Muscle layer of colon (tissue), 2 donors: ENCODE results near the gene PIGH.

ENCODE experiments used
- H3K27ac ChIP-seq: one replicate; pipeline ENCODE4 v1.7.0; 2013; ENCODE audit warnings: low read depth, mild to moderate bottlenecking, low read length, moderate library complexity
- H3K27me3 ChIP-seq, 2 donors: one replicate each; pipeline ENCODE4 v1.7.0; 2013; ENCODE audit warnings: low read length in 2 of 2, mild to moderate bottlenecking in 2 of 2; ENCODE audit not compliant: insufficient read depth in 2 of 2, control insufficient read depth in 1 of 2
- H3K36me3 ChIP-seq: one replicate; pipeline ENCODE4 v1.7.0; 2013; ENCODE audit warnings: mild to moderate bottlenecking, low read length; ENCODE audit not compliant: insufficient read depth
- H3K4me1 ChIP-seq: one replicate; pipeline ENCODE4 v1.7.0; 2013; ENCODE audit warnings: mild to moderate bottlenecking, low read length; ENCODE audit not compliant: insufficient read depth
- H3K4me3 ChIP-seq, 2 donors: one replicate each; pipeline ENCODE4 v1.7.0; 2013; ENCODE audit warnings: low read length in 2 of 2, low read depth in 1 of 2, mild to moderate bottlenecking in 1 of 2, moderate library complexity in 1 of 2
- H3K9ac ChIP-seq: one replicate; pipeline ENCODE4 v1.7.0; 2013; ENCODE audit warnings: low read length
- H3K9me3 ChIP-seq: one replicate; pipeline ENCODE4 v1.7.0; 2013; ENCODE audit warnings: mild to moderate bottlenecking, low read length
- donor health status: abdominal sarcoma.
- donor health status: Adenocarcinoma of cecum.

The PIGH gene

DNA sequence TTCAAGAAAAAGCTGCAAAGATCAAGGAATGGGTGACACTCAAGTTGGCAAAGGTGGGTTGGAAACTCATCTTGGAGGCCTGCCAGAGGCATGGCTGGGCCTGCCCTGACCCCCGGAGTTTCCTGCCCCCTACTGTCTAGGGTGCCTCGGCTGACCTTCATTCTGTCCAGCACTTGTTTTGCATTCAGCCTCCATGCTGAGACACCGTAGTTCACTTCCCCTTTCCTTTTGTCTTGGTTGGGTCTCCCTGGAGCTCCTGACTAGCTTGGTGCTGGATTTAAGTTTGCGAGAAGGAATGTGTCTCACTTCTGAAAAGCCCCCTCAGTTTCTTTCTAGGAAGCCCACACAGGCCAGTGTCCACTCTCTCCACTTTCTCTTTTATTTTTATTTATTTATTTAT lies 40.4 kb downstream of the PIGH start:
- Histone ChIP-seq H3K27ac (no peak overlapping the region), H3K27me3 (no peaks in the 10 kb centered on the region), H3K9me3 (no peaks in the 10 kb centered on the region), H3K4me3 (no peak overlapping the region), H3K4me1 (no peaks in the 10 kb centered on the region), H3K36me3 (no peaks in the 10 kb centered on the region), H3K9ac (no peak overlapping the region)

- Histone ChIP-seq H3K4me3 (no peak overlapping the region), H3K9ac (no peak overlapping the region), H3K27me3 (no peaks in the 10 kb centered on the region), H3K4me1 (no peaks in the 10 kb centered on the region), H3K27ac (no peak overlapping the region), H3K9me3 (no peaks in the 10 kb centered on the region), H3K36me3 (no peaks in the 10 kb centered on the region)
Observed at GRCh38 chr14:67557656-67558055, 42.4 kb downstream of the PIGH start.

DNA sequence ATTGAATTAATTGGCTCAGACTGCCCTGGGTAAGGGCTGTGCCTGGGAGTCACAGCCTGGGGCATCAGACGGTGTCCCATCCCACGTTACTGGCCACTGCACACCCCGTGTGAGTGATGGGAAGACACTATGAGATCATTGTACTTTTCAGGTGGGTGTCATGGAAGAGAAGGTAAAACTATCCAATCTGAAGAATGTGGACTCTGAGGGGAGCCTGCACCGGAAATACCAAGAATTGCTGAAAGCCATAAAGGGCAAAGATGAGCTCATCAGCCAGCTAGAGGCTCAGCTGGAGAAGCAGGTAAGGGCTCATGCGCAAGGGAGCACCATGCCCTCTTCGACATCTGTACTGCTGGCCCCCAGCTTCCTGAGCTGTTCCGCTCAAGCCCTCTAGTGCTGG lies 43.0 kb downstream of the PIGH start:
- H3K27me3 ChIP-seq = no peaks in the 10 kb centered on the region
- no peak overlapping the region for H3K27ac ChIP-seq
- H3K4me3 ChIP-seq = no peak overlapping the region
- H3K9me3 ChIP-seq = no peaks in the 10 kb centered on the region
- no peaks in the 10 kb centered on the region for H3K4me1 ChIP-seq
- no peaks in the 10 kb centered on the region for H3K36me3 ChIP-seq
- H3K9ac ChIP-seq = no peak overlapping the region

DNA sequence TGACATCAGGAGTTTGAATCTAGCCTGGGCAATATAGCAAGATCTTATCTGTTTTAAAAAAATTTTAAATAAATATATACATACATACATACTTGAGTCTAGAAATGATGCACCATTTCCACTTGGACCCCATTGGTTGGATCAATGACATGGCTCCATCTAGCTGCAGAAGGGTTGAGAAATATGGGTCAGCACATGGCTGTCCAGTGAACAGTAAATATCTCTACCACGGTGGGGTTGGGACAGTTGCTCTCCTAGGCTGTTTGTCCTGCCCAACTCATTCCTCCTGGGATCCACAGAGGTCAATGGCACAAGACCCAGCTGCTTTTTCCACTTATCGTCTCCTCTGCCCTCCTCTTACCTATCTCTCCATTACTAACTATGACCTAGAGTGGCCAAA lies 43.4 kb downstream of the PIGH start:
- Histone ChIP-seq H3K9me3 (no peaks in the 10 kb centered on the region), H3K27ac (no peak overlapping the region), H3K36me3 (no peaks in the 10 kb centered on the region), H3K9ac (no peak overlapping the region), H3K4me3 (no peak overlapping the region), H3K4me1 (no peaks in the 10 kb centered on the region), H3K27me3 (no peaks in the 10 kb centered on the region)

DNA sequence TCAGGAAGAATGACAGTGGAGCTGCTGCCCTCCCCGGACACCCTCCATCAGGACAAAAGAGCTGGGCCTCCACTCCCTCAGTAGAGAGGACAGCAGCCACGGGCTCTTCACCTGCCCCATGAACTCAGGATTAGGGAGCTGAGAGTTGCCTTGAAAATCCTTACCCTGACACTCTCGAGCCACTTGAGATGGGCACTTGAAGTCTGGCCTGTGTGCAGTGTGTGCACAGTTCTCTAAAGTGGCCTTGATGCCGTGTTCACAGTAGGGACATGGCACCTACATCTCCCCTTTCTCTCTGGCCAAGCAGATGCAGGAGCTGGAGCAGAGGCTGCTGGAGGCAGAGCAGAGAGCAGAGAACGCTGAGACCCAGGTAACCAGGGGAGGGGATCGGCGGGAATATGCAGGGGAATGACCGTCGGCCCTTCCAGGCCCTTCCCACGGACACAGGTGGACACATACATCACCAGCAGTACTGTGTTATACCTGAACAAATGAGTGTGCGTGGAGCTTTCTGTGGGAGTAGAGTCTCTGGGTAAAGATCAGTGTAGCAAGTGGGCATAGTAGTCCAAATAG lies 44.5 kb downstream of the PIGH start:
- Histone ChIP-seq H3K9ac (no peak overlapping the region), H3K27ac (no peak overlapping the region), H3K27me3 (no peaks in the 10 kb centered on the region), H3K9me3 (no peaks in the 10 kb centered on the region), H3K36me3 (no peaks in the 10 kb centered on the region), H3K4me1 (no peaks in the 10 kb centered on the region), H3K4me3 (no peak overlapping the region)

DNA sequence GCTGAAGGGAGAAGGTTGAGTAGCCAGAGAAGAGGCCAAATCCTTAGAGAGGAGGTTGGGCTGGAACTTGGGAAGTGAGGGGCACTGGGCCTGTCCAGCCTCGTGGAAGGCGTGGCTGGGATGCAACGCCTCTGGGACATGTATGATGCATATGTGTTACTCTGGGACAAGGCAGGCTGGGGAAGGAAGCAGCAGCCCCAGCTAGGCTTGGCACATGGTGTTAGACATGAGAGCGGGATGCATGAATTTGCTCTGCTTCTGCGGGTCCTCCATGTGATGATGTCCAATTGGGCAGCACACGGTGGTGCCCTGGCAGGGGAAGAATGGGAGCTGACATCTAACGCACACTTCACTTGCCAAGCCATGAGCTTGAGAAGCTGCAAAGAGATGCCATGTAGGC lies 45.7 kb downstream of the PIGH start:
- no peaks in the 10 kb centered on the region for H3K36me3 ChIP-seq
- no peak overlapping the region for H3K4me3 ChIP-seq
- no peaks in the 10 kb centered on the region for H3K27me3 ChIP-seq
- no peak overlapping the region for H3K9ac ChIP-seq
- no peak overlapping the region for H3K27ac ChIP-seq
- no peaks in the 10 kb centered on the region for H3K9me3 ChIP-seq
- H3K4me1 ChIP-seq = no peaks in the 10 kb centered on the region

DNA sequence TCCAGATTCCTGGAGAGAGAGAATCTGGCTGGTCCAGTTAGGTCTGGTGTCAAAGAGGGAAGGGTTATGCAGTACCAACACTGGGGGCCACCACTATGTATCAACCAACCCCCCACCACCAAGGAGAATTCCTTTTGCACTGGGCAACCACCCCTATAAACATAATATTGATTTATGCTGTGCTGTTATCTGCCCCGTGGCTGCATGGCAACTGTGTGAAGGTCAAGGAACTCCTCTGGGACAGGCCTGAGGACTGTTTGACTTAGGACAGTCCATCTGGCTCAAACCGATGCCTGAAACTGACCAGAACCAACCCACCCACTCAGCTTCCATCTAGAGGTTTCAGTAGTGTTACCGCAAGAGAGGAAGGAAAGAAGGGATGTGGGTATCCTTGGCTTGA lies 46.5 kb downstream of the PIGH start:
- no peaks in the 10 kb centered on the region for H3K9me3 ChIP-seq
- no peaks in the 10 kb centered on the region for H3K27me3 ChIP-seq
- no peak overlapping the region for H3K4me3 ChIP-seq
- H3K4me1 ChIP-seq = no peaks in the 10 kb centered on the region
- no peak overlapping the region for H3K9ac ChIP-seq
- H3K36me3 ChIP-seq = no peaks in the 10 kb centered on the region
- no peak overlapping the region for H3K27ac ChIP-seq

DNA sequence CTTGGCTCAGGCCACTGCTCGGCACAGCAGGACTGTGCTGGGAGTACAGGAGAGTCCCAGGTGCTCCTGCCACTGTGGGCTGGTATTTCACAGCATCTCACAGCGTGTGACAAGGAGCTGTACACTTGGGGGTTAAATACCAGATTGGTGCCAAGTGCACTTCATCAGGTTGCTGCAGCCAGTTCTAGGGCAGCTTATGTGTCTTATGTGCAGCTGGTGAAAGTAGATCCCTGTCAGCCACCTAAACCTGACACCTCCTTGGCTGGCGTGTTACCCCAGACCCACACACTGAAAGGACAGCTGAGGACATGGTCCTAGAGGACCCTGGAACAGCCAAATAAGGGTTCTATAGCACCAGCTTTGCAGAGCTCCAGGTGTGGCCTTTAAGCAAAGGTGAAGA lies 48.1 kb downstream of the PIGH start:
- no peaks in the 10 kb centered on the region for H3K27me3 ChIP-seq
- H3K9me3 ChIP-seq = no peaks in the 10 kb centered on the region
- H3K36me3 ChIP-seq = no peaks in the 10 kb centered on the region
- no peak overlapping the region for H3K27ac ChIP-seq
- no peaks in the 10 kb centered on the region for H3K4me1 ChIP-seq
- H3K4me3 ChIP-seq = no peak overlapping the region
- no peak overlapping the region for H3K9ac ChIP-seq

DNA sequence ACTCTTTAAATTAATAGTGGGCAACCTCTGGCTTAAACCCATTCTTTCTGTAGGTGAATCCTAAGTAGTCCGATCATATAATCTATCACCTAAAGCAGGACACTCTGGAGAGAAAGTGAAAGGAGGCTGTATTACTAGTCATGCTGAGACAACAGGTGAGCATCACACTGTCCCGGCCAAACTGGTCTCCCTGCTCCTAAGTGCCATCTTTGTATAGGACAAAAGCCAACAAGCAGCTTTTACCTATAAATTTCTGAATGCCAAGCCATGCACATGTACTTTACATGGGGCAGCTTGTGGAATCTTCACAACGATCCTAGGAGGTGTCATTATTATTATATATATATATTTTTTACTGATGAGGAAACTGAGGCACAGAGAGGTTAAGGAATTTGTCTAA lies 48.9 kb downstream of the PIGH start:
- no peak overlapping the region for H3K4me3 ChIP-seq
- no peak overlapping the region for H3K9ac ChIP-seq
- no peaks in the 10 kb centered on the region for H3K27me3 ChIP-seq
- H3K27ac ChIP-seq = no peak overlapping the region
- H3K4me1 ChIP-seq = no peaks in the 10 kb centered on the region
- no peaks in the 10 kb centered on the region for H3K36me3 ChIP-seq
- no peaks in the 10 kb centered on the region for H3K9me3 ChIP-seq

DNA sequence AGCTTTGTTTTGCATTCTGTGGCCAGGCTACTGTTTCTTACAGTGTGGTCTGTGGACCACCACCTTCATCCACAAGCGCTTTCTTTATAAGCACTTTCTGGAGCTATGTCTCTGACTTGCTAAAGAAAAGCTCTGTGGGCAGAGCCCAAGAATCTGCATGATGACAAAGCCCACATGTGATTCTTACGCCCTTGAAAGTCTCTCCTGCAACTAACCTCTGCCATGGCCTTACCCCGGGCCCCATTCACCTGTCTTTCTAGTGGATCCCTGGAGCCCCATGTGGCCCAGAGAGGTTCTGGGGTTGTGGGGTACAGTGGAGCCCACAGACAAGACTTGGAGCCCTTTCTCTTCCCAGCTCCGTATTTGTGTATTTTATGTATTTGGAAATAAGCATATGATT lies 50.3 kb downstream of the PIGH start:
- H3K27ac ChIP-seq = no peak overlapping the region
- no peaks in the 10 kb centered on the region for H3K36me3 ChIP-seq
- H3K4me1 ChIP-seq = no peaks in the 10 kb centered on the region
- H3K4me3 ChIP-seq = no peak overlapping the region
- H3K27me3 ChIP-seq = no peaks in the 10 kb centered on the region
- H3K9me3 ChIP-seq = no peaks in the 10 kb centered on the region
- H3K9ac ChIP-seq = no peak overlapping the region

- H3K9me3 ChIP-seq = no peaks in the 10 kb centered on the region
- no peaks in the 10 kb centered on the region for H3K36me3 ChIP-seq
- H3K9ac ChIP-seq = no peak overlapping the region
- H3K4me3 ChIP-seq = no peak overlapping the region
- no peak overlapping the region for H3K27ac ChIP-seq
- no peaks in the 10 kb centered on the region for H3K27me3 ChIP-seq
- H3K4me1 ChIP-seq = no peaks in the 10 kb centered on the region
Observed at GRCh38 chr14:67547224-67547780, 52.8 kb downstream of the PIGH start.

DNA sequence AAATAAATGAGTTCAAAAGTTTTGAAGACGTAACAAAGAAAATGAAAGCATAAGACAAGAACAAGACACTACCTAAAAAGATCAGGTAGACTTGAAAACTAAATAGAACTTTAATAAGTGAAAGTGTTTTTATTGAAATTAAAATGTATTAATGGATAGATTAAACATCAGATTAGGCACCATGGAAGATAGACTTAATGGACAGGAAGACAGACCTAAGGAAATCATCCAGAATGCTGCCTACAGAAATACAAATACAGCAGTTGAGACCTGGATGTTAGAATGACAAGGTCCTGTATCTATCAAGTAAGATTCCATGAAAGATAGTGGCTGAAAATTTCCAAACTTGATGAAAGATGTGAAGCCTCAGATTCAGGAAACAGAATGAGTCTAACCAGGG lies 55.5 kb downstream of the PIGH start:
- no peak overlapping the region for H3K4me3 ChIP-seq
- no peaks in the 10 kb centered on the region for H3K36me3 ChIP-seq
- no peak overlapping the region for H3K9ac ChIP-seq
- no peaks in the 10 kb centered on the region for H3K4me1 ChIP-seq
- no peak overlapping the region for H3K27ac ChIP-seq
- H3K27me3 ChIP-seq = no peaks in the 10 kb centered on the region
- H3K9me3 ChIP-seq = no peaks in the 10 kb centered on the region
